Right lobe of liver (tissue), 4 donors: Measurements from ENCODE around the gene WNK1.

Source experiments
- CTCF ChIP-seq, 4 donors: fragments of 200-600 bp in 3 of 4; fragments of 450-650 bp in 1 of 4; IDR thresholded peaks; one replicate each; pipeline versions ENCODE4 v1.5.1 to v1.8.0; 2016 to 2022; ENCODE audit warnings: antibody characterized with exemption in 4 of 4, mild to moderate bottlenecking in 2 of 4
- POLR2A ChIP-seq: fragments of 450-650 bp; IDR thresholded peaks from one replicate; pipeline ENCODE4 v1.6.1; 2017; ENCODE audit warnings: antibody characterized with exemption, mild to moderate bottlenecking
- donor health status: DM: no; HTN: no; CAD: no.
- donor health status: DM: no; HTN: no; CAD: no.
- donor health status: DM: no; HTN: yes; CAD: no.

DNA sequence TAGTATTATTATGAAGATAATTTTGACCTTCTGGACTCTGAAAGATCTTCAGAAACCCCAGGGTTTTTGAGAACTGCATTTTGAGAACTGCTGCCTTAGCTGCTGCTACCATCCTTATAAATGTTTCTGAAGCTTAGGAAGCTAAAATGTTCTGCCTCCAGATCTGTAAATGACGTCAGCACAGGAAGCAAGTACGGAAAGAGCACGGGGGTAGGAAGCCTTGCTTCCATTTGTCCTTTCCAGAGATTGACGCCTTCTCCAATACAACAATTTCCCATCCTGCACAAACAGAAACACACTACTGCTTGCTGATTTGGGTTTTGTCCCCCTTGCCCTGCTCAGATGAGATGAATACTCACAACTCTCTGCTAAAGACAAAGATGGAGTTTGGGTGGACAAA lies 179.2 kb downstream of the WNK1 start:
- no peak for TF ChIP-seq POLR2A
- TF ChIP-seq CTCF (IDR thresholded peaks at IDR 0.05): no peak
